GM13977 (cell line): ENCODE results near the gene LBH.

Experiments
- DNase-seq: peaks from one replicate; pipeline ENCODE4 v3.0.0; 2012; ENCODE audit warnings: low spot score
- in situ Hi-C: fragments of 300-500 bp; cut with MboI; formaldehyde crosslinking; loops from one replicate; pipeline ENCODE4 v1.12.0; 2022; ENCODE audit warnings: low sequenced_read_pairs, low pct_unique_long_range_greater_than_20kb, mixed read lengths, inconsistent platforms; ENCODE audit not compliant: unreplicated experiment
- TF ChIP-seq, protein P1 (sequence below): IDR thresholded peaks from 2 replicates; pipeline ENCODE4 v1.5.1; 2012; ENCODE audit warnings: mild to moderate bottlenecking, control low read depth; ENCODE audit not compliant: insufficient read depth; ENCODE audit errors: extremely low read depth, missing control alignments

Gene LBH

DNA sequence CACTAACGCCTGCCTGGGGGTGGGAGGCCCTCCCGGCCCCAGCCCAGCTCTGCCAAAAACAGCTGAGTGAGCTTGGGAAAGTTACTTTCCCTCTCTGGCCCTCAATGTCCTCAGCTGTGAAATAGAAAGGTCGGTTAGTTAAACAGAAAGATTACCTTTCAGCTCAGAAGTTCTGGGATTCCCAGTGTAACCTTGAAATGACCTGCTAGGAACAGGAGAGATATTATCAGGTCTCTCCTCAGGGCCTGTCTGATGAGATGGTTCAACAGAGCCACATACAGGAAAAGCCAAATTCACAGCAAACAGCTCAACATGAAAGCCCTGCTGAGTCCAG, 68.8 kb downstream of the LBH start:
- DNase-seq: no peak
- in situ Hi-C loops: no loop called here
- TF ChIP-seq, protein P1, sequence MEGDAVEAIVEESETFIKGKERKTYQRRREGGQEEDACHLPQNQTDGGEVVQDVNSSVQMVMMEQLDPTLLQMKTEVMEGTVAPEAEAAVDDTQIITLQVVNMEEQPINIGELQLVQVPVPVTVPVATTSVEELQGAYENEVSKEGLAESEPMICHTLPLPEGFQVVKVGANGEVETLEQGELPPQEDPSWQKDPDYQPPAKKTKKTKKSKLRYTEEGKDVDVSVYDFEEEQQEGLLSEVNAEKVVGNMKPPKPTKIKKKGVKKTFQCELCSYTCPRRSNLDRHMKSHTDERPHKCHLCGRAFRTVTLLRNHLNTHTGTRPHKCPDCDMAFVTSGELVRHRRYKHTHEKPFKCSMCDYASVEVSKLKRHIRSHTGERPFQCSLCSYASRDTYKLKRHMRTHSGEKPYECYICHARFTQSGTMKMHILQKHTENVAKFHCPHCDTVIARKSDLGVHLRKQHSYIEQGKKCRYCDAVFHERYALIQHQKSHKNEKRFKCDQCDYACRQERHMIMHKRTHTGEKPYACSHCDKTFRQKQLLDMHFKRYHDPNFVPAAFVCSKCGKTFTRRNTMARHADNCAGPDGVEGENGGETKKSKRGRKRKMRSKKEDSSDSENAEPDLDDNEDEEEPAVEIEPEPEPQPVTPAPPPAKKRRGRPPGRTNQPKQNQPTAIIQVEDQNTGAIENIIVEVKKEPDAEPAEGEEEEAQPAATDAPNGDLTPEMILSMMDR: no peak

DNA sequence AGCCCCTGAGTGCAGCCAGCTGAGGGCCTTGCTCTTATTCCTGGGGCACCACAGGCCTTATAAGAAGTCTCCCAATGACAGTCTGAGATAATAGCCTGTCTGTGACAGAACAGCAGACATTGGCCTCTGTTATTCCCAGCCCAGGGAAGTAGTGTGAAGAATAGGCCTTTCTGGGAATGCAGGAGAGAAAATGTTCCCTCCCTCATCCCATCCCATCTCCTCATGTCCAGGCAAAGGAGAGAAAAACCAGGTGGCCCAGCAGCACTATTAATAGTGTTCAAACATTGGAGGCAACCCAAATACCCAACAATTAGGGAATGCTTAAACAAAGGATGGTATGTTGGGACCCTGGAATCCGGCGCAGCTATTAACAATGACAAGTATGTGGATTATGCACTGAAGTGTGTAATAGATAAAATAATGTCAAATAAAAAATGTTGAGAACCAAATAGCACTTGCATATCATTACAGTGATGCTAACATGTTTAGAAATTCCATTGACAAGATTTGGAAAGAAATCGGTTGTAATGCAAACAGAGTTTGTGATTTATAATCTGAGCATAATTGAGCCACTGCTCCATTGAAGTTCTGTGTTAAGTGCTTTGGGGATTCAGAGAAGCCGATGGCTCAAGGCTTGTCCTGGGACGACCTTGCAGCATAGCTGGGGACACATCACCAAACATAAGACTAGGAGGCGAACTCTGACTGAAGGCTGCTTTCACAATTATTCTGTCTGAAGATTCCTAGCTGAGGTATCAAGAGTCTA, 69.3 kb downstream of the LBH start:
- TF ChIP-seq, protein P1: no peak
- DNase-seq: no peak
- in situ Hi-C loops: no loop called here

DNA sequence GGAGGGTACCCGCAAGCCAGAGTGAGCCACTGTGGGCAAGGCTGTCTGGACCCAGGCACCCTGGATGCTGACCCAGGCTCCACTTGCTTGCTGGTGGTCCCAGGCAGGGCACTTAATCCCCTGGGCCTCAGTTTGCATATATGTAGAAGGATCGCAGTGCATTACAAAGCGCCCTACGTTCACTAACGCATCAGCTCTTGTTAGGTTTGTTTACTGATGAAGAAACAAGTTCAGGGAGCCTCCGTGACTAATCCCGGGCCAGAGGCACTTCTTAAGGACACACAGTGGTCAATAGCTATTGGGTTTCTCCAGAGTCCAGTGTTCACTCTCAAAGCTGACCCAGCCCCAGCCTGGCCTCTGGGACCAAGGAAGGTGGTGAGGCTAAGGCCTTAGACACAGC, 70.2 kb downstream of the LBH start:
- DNase-seq: no peak
- TF ChIP-seq, protein P1: no peak
- in situ Hi-C loops: no loop called here

DNA sequence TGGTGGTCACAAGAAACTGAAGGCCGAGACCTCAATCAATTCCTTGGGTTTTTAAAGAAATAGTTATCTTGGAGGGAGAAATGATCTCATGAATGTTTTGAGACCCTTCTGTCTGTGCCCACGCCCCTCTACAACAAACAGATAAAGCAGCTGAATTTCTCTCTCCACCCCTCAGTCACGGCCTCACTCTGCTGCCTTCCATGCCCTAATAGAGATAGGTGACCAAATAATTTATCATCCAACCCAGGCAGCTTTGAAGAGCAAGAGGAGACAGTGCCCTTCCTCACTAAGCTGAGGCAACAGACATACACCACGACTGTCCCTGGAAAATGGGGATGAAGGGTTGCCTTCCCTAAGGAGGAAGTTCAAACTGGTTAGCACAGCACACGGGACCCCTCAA, 71.2 kb downstream of the LBH start:
- TF ChIP-seq, protein P1: no peak
- in situ Hi-C loops: no loop called here
- no peak for DNase-seq

DNA sequence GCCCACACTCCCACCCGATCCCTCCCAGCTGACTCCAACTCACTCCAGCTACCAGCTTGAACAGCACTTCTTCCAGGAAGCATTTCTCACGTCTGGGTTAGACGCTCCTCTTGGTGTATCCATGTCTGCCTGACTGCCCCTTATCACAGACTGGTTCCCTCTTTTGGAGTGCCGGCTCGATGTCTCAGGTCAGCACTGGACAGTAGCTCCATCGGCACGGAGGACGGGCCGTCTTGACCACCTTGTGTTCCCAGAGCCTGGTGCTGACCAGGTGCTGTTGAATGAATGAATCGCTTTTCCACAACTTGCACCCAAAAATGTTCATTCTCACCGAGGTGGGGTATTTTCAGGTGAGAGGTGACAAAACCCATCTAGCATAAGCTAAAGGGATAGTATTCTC, 71.8 kb downstream of the LBH start:
- TF ChIP-seq, protein P1: no peak
- in situ Hi-C loops: no loop called here
- no peak for DNase-seq

DNA sequence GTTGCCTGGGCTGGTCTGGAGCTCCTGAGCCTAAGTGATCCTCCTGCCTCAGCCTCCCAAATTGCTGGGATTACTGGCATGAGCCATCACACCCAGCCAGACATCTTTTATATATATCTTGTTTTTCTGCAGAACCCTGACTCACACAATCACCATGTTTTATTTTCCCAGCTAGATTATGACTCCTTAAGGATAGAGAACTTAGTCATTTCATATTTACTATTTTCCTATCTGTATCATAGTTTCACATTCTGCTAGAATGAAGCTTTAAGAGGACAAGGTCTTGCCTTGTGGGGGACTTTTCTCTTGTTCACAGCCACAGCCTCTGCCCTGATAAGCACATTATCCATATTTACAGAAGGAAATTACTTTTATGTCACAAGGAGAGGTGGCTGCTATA, 73.9 kb downstream of the LBH start:
- TF ChIP-seq, protein P1: no peak
- in situ Hi-C loops: no loop called here
- DNase-seq: no peak
